K562 (cell line): ENCODE measurements around the gene EXOC4. TPM values are rescaled to one million over a fixed set of nuclear protein-coding genes. Genes with fewer than 3 reads are reported as not detected.

Source experiments
- ATAC-seq: fragments of 200-7000 bp; cut with Tn5 transposase; 3 replicates; pipeline ENCODE4 v1.9.1; 2020; ENCODE audit warnings: moderate library complexity
- BruUV-seq: library from RNA; stranded (reverse); fragments of 400-500 nt; replicated peaks from 2 replicates; lab custom pipeline; 2021; lab: Mats Ljungman, UMichigan
- CTCF ChIA-PET: fragments of 300-600 bp; formaldehyde crosslinking; extraction: SDS; loops from one replicate; lab custom pipeline; 2021; ENCODE audit warnings: low intra/inter-chr PET ratio; lab: Yijun Ruan, JAX
- POLR2A ChIA-PET: fragments of 300-600, 350-650 bp; sonication (Branson Sonifier 250); formaldehyde crosslinking; extraction: SDS; loops from one replicate; lab custom pipeline; 2021; ENCODE audit warnings: antibody characterized with exemption, inconsistent platforms; lab: Yijun Ruan, JAX
- DNase-seq, 4 experiments: peaks; one replicate each; pipeline versions ENCODE4 v3.0.0 to v3.0.0-alpha.2; 2011 to 2018; ENCODE audit warnings: low spot score in 3 of 4, mixed read lengths in 3 of 4; ENCODE audit errors: extremely low read depth in 1 of 4
- FAIRE-seq: peaks from 2 replicates; lab custom pipeline; 2011; peaks lifted over from hg19 to GRCh38; lab: Jason Lieb, UNC
- H2AFZ ChIP-seq: 2 replicates; pipeline ENCODE4 v1.6.0; 2011; ENCODE audit warnings: low read depth, low read length, control low read depth, inconsistent platforms
- H3K27ac ChIP-seq: fragments of 200-600 bp; 3 replicates; pipeline ENCODE4 v1.8.0; 2011; ENCODE audit warnings: low read depth, mild to moderate bottlenecking, control low read depth, inconsistent platforms, low read length, moderate library complexity, mixed read lengths; ENCODE audit errors: extremely low read depth
- H3K27me3 ChIP-seq, 2 experiments: fragments of 300-600 bp in 1 of 2; 2 replicates in 1 of 2; 3 replicates in 1 of 2; pipeline versions ENCODE4 v1.6.0 to v1.8.0; 2011; ENCODE audit warnings: inconsistent platforms in 2 of 2, low read length in 2 of 2, mild to moderate bottlenecking in 1 of 2, mixed read lengths in 1 of 2, moderate library complexity in 1 of 2; ENCODE audit not compliant: control insufficient read depth in 2 of 2, insufficient read depth in 2 of 2
- H3K36me3 ChIP-seq: fragments of 300-600 bp; 3 replicates; pipeline ENCODE4 v1.8.0; 2011; ENCODE audit warnings: mild to moderate bottlenecking, low read length, inconsistent platforms; ENCODE audit not compliant: control insufficient read depth, insufficient read depth
- H3K4me1 ChIP-seq, 2 experiments: fragments of 200-600 bp in 1 of 2; replicated peaks in 1 of 2; 2 replicates in 1 of 2; 3 replicates in 1 of 2; pipeline versions ENCODE4 v1.5.1 to v1.8.0; 2011; ENCODE audit warnings: inconsistent platforms in 2 of 2, low read length in 2 of 2, mild to moderate bottlenecking in 1 of 2, mixed read lengths in 1 of 2, moderate library complexity in 1 of 2; ENCODE audit not compliant: control insufficient read depth in 2 of 2, insufficient read depth in 2 of 2
- H3K4me2 ChIP-seq: 2 replicates; pipeline ENCODE4 v1.6.1; 2011; ENCODE audit warnings: low read length, control low read depth, inconsistent platforms, mixed read lengths; ENCODE audit not compliant: insufficient read depth
- H3K4me3 ChIP-seq: fragments of 200-600 bp; sonication (generic), shearing (Covaris generic); 2 replicates; pipeline ENCODE4 v1.5.1; 2016; ENCODE audit warnings: control low read depth, inconsistent platforms
- H3K79me2 ChIP-seq: fragments of 200-600 bp; 3 replicates; pipeline ENCODE4 v1.8.0; 2011; ENCODE audit warnings: low read length, inconsistent platforms; ENCODE audit not compliant: control insufficient read depth, insufficient read depth
- H3K9ac ChIP-seq, 2 experiments: 2 replicates each; pipeline versions ENCODE4 v1.6.0 to v1.6.1; 2011; ENCODE audit warnings: low read depth in 2 of 2, low read length in 2 of 2, control low read depth in 1 of 2, inconsistent platforms in 1 of 2, mild to moderate bottlenecking in 1 of 2, mixed read lengths in 1 of 2; ENCODE audit not compliant: insufficient read depth in 1 of 2
- H3K9me1 ChIP-seq: one replicate; pipeline ENCODE4 v1.6.0; 2011; ENCODE audit warnings: inconsistent platforms, mild to moderate bottlenecking, low read length, moderate library complexity; ENCODE audit not compliant: control insufficient read depth, insufficient read depth
- H3K9me3 ChIP-seq: replicated peaks from 2 replicates; pipeline ENCODE4 v1.5.1; 2011; ENCODE audit warnings: low read depth, low read length, inconsistent platforms; ENCODE audit not compliant: control insufficient read depth, insufficient read depth
- H4K20me1 ChIP-seq: replicated peaks from 2 replicates; pipeline ENCODE4 v1.6.1; 2011; ENCODE audit warnings: low read length, inconsistent platforms, mixed read lengths; ENCODE audit not compliant: control insufficient read depth, insufficient read depth
- ARID3B ChIP-seq: fragments of 250-450 bp; sonication (Bioruptor Pico); IDR thresholded peaks from 2 replicates; pipeline ENCODE4 v1.4.0; 2020; ENCODE audit warnings: borderline replicate concordance
- DMBX1 ChIP-seq: fragments of 250-450 bp; sonication (Bioruptor Pico); IDR thresholded peaks from 2 replicates; pipeline ENCODE4 v1.8.0; 2022; ENCODE audit warnings: inconsistent platforms, mild to moderate bottlenecking, moderate library complexity, borderline replicate concordance
- GTF3C2 ChIP-seq: IDR thresholded peaks from 3 replicates; pipeline ENCODE4 v1.6.1; 2011; ENCODE audit warnings: borderline replicate concordance, mild to moderate bottlenecking, moderate library complexity; ENCODE audit not compliant: insufficient read length; ENCODE audit errors: extremely low read depth
- KLF16 ChIP-seq: IDR thresholded peaks from 2 replicates; pipeline ENCODE4 v1.6.1; 2016; ENCODE audit warnings: antibody characterized with exemption
- MEF2A ChIP-seq: IDR thresholded peaks from 2 replicates; pipeline ENCODE4 v1.6.1; 2011; ENCODE audit warnings: low read depth, mild to moderate bottlenecking, low read length, moderate library complexity; ENCODE audit not compliant: control insufficient read depth
- TFAM ChIP-seq: fragments of 250-450 bp; sonication (Bioruptor Pico); conservative IDR thresholded peaks from 2 replicates; pipeline ENCODE4 v1.5.0; 2021; ENCODE audit warnings: mild to moderate bottlenecking, moderate library complexity
- ZFP91 ChIP-seq: sonication (generic); formaldehyde crosslinking; IDR thresholded peaks from 2 replicates; pipeline ENCODE4 v1.8.0; 2022; ENCODE audit warnings: mild to moderate bottlenecking, missing genetic modification reagents
- WGBS: fragments of 100-300 bp; shearing (Covaris generic); methylation state at CpG from one replicate; pipeline ENCODE4 v1.1.6; 2016; ENCODE audit warnings: low coverage, mixed read lengths; ENCODE audit not compliant: insufficient coverage; ENCODE audit errors: missing lambda C conversion rate; 5-methylcytosine and 5-hydroxymethylcytosine counted together
- in situ Hi-C: fragments of 300-500 bp; cut with MboI; formaldehyde crosslinking; loops from 4 replicates; pipeline ENCODE4 v1.15.0; 2018; ENCODE audit warnings: inconsistent platforms, mixed read lengths
- intact Hi-C: fragments of 100-400 bp; cut with micrococcal nuclease; formaldehyde crosslinking; loops from 2 replicates; pipeline ENCODE4 v1.14.2; 2022
- polyA plus RNA-seq, 8 experiments: library from polyadenylated mRNA; depleted of rRNA in 4 of 8; stranded (reverse) in 5 of 8; unstranded in 3 of 8; fragments of >200 nt; fragmentation: Nextera tagmentation in 2 of 8; fragmentation: Illumina TruSeq in 1 of 8; extraction: Ambion mirVana in 2 of 8; extraction: Trizol in 1 of 8; gene quantifications; 2 replicates each; pipeline versions ENCODE4 v1.2.1 to v1.2.3, GENCODE V29; 2011 to 2014; ENCODE audit warnings: inconsistent platforms in 1 of 8, missing spikeins in 1 of 8
- total RNA-seq, 7 experiments: library from RNA; depleted of rRNA in 6 of 7; stranded (reverse); fragments of >200 nt in 6 of 7; fragmentation: Illumina TruSeq in 2 of 7; extraction: Trizol in 2 of 7; gene quantifications; 2 replicates each; pipeline versions ENCODE4 v1.2.1 to v1.2.3, GENCODE V29; 2011 to 2021; ENCODE audit warnings: low replicate concordance in 1 of 7

Gene EXOC4
- total and polyA plus RNA-seq, 9 of the 15 experiments (the other 6 are each of a cell fraction or from before 2014, with no cell fraction given): 18.5 to 73.1 (median 46.6) TPM

GRCh38 chr7:133248901-133249300, 4.0 kb upstream of the EXOC4 start:
- ATAC-seq (no peak), DNase-seq (no peak), FAIRE-seq (no peak)
- Histone ChIP-seq H4K20me1 (no peaks in the 10 kb centered on the region), H3K9me1 (no peaks in the 10 kb centered on the region), H3K9me3 (no peaks in the 10 kb centered on the region), H3K27ac (no peak overlapping the region), H3K4me1 (no peaks in the 10 kb centered on the region), H2AFZ (no peak overlapping the region), H3K79me2 (peaks cover 10% of the 10 kb centered on the region), H3K4me3 (no peak overlapping the region), H3K9ac (no peak overlapping the region), H3K27me3 (no peaks in the 10 kb centered on the region), H3K36me3 (peaks cover under 1% of the 10 kb centered on the region; the same call in 1 of the 3 replicates), H3K4me2 (no peak overlapping the region)
- intact Hi-C loops (no loop called here), in situ Hi-C loops (no loop called here)
- CTCF ChIA-PET: no interaction called here
- no TSS peak for BruUV-seq
- POLR2A ChIA-PET: interaction anchor here (1.0 kb wide), 1 partner anchor 9 kb away, joined by 3 read pairs; no protein-coding TSS in a partner anchor
- 47% methylated on average over 2 of the region's 2 CpGs for WGBS
- TF ChIP-seq ZFP91 (CRISPR knock-in tag): no peak
- TF ChIP-seq ARID3B (CRISPR knock-in tag): no peak
- no peak for TF ChIP-seq MEF2A
- TF ChIP-seq KLF16: no peak
- TF ChIP-seq DMBX1 (CRISPR knock-in tag): no peak
- TF ChIP-seq TFAM (CRISPR knock-in tag): no peak
- TF ChIP-seq GTF3C2: no peak
